ENCODE measurements around the gene MBOAT1.

The MBOAT1 gene

GRCh38 chr6:20099156-20099555, 113.1 kb downstream of the MBOAT1 start:
- DNase-seq (ENCODE audit: low read depth in 3 of 3) = no peak

GRCh38 chr6:20098267-20098876, 113.9 kb downstream of the MBOAT1 start:
- no peak for DNase-seq (ENCODE audit: low read depth in 3 of 3)

GRCh38 chr6:20096536-20096935, 115.7 kb downstream of the MBOAT1 start:
- DNase-seq (ENCODE audit: low read depth in 3 of 3) = no peak

- no peak for DNase-seq (ENCODE audit: low read depth in 3 of 3)
Measured at GRCh38 chr6:20095436-20095835, 116.8 kb downstream of the MBOAT1 start.

DNA sequence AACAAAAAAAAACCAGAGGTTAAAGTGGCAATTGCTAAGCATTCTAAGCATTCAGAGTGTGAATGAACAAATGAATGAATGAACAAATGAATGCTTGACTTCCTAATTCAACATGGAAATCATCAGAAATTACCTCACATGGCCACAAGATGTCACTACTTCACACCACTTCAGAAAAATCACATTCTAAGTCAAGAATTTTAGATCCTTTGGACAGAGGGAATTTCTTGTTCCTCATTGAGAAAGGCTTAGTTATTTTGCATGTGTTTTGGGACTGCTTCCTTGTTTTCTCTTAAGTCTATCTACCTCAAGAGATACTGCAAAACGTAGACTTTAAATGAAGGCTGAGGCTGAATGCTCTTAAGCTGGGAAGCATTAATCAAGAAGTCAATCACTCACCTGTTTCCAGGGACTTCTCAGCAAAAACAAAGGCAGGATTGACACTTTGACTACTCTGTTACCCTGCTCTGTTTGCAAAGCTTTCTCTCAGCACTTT, 120.2 kb downstream of the MBOAT1 start:
- DNase-seq (ENCODE audit: low read depth in 3 of 3) = no peak

DNA sequence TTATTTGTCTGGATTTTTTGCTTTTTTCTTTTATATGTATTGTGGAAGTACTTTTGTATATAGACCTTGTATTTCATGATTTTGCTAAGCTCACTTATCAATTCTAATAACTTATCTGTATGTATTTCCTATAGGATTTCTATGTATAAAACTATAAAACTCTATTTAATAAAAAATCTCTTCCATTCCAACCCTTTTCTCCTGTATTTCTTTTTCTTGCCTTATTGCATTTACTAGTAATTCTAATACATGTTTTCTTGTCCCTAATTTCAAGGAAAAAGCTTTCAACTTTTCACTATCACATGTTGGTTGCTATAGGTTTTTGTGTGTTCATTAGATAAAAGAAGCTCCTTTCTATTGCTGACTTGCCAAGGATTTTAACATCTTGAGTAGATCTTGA, 125.3 kb downstream of the MBOAT1 start:
- DNase-seq (ENCODE audit: low read depth in 3 of 3) = no peak

- no peak for DNase-seq (ENCODE audit: low read depth in 3 of 3)
Measured at GRCh38 chr6:20085817-20086216, 126.5 kb downstream of the MBOAT1 start.

DNA sequence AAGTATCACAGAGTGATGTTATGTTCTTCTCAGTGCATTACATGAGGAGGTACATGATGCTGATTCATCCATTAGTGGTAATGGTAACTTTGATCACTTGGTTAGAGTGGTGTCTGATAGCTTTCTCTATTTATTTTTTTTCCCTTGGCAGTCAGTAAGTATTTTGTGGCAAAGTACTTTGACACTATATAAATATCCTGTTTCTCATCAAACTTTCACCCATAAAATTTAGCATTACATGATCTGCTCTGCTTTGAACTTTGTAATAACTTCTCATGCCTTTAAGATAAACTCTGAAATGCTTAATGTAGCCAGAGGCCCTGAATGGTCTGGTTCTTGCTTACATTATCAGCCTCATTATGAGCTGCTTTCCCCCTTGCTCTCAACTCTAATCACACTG, 127.9 kb downstream of the MBOAT1 start:
- DNase-seq (ENCODE audit: low read depth in 3 of 3) = no peak

DNA sequence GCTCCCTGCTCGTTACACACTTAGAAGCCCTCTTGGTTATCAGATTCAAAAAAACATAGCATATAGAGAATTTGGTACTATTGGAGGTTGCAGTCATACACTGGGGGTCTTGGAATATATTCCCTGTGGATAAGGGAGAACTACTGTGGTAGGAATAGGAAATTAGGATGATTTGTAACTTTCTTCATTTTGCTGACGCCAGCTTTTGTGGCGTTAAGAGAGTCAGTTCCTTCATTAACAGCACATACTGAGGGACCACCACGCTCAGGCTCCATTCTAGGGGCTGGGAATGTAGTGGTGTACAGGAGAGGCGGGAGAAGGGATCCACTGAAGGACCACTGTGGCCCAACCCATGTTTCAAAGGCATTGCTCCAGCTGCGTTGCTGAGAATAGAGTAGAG, 140.3 kb downstream of the MBOAT1 start:
- DNase-seq (ENCODE audit: low read depth in 3 of 3) = no peak

DNA sequence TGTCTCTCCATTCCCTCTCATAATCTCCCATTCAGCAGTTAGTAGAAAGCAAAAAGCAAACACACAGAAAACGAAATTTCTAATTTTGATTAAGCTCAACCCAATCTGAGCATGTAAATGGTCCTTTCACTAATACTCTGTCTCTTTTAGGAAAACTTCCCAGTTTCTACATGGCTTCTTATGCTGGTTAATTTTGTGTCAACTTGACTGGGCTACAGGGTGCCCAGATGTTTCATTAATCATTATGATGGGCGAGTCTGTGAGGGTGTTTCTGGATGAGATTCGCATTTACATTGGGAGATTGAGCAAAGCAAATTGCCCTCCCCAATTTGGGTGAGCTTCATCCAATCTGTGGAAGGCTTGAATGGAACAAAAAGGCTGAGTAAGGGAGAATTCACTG, 142.2 kb downstream of the MBOAT1 start:
- no peak for DNase-seq (ENCODE audit: low read depth in 3 of 3)

DNA sequence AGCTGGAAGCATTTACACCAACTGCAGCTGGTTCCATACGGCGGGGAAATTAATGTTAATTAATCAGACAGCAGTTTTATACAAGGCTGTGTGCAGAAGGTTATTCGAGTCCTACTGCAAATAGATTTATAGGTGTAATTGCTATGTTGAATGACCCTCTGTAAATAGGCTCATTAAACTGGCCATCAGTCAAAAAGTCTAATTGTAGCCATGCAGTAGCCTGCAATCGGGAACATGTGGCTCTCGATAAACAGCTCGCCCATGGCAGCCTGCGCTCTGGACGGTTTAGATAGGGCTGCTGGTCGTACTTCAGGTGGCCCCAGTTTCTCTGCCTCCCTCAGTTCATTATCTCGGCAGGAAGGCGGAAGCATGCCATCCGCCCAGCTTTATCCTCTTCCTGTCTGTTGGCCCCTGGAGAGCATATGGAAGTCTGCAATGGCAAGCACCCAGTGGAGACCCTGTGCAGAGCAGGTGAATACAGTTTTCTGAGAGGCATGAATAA, 143.2 kb downstream of the MBOAT1 start:
- DNase-seq (ENCODE audit: low read depth in 3 of 3) = no peak

DNA sequence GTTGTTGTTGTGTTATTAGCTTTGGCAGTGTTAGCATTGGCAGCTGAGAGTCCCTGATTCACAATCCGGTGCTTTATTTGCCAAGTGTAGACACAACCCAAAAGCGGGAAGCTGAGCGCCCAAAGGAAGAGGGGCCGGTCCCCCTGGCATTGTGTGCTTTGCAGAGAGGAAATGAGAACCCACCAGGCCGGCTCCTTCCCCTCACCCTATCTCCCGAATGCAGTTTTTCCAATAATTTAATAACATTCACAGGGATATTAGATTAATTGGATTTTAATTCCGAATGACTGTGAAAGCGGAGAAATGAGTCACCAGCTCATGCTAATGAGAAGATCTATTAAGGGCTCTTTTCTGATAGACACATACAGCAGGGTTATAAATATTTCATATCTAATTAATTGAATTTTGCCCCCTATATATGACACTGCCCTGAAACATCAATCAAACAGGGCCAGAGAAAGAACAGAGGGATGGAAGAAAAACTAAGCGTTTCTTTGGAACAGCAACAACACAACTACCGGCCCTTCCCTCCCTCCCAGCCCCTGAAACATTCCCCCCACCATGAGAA, 143.8 kb downstream of the MBOAT1 start:
- DNase-seq (ENCODE audit: low read depth in 3 of 3) = no peak

- no peak for DNase-seq (ENCODE audit: low read depth in 3 of 3)
Measured at GRCh38 chr6:20061952-20062351, 150.3 kb downstream of the MBOAT1 start.

- no peak for DNase-seq (ENCODE audit: low read depth in 3 of 3)
Measured at GRCh38 chr6:20060252-20060651, 152.0 kb downstream of the MBOAT1 start.

DNA sequence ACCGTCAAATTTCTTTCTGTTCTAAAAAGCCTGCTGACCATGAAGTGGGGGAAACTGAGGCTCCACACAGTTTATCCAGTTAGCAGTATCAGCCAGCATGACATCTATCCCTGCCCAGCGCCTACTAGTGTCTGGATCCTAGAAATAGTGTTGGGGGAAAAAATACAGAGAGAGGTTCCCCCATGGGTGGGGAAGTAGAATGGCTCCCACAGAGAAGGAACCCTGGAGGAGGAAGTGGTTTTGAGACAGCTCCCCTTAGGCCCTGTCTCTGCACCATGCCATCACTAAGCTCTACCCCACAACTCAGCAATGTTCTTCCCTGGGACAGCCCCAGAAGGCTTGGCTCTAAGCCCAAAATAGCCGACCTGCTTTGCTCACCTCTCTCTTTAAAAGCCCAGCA, 153.4 kb downstream of the MBOAT1 start:
- no peak for DNase-seq (ENCODE audit: low read depth in 3 of 3)

DNA sequence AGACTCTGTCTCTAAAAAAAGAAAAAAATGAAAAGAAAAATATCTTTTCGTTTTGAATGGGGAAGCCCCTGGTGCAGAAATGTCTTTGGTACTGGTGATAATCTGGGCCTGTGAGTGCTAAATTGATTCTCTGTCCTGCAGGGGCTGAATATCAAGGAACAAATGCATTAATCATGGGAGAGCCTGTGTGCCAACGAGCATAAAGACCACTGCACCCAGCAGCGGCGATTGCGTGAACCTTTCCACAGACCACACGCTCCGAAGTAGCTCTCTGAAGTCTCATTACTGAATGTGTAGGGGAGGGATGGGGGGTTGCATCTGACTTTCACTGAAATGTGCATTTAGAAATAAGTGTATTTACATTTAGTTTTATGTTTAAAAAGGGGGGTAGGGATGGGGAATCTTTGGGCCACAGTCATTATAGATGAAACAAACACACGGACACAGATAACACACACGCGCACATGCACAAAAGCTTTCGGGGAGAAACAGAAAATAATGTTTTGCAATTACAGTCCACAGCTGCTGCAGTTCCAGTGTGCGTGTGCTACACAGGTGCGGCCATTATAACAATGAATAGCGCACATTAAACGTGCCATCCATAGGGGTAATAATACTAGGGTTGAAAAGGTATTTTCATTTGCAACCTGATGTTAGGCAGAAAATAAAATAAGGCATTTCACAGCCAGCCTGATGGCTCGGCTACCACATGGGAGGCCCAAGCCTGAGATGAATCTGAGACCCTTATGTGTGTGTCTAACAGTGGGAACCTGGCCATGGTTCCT, 154.0 kb downstream of the MBOAT1 start:
- DNase-seq (ENCODE audit: low read depth in 3 of 3) = no peak

DNA sequence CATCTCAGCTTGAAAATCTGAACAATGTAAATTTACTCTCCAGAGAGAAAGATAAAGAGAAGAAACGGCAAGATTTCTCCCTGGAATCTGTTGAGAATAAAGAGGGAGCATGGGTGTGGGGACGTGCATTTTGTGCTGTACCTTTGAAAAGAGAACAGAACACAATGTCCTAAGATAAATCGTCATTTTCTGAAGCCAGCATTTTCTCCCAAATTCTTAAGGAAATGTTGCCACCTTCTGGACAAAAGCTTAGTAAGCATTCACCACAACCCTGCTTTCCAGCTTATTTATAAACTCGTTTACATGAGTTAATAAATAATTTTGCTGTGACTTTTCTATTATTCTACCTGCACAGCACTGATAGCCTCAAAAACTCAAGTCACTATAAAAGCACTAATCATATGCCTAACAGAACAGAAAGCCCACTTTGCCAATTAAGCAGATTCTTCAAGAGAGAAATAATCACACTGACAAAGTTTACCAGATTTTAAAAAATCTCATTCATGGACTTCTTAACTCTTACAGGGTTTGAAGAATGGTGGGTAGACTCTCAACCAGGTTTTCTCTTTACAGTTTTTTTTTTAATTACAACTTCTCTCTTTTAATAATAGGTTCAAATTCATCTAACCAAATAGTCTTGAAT, 155.8 kb downstream of the MBOAT1 start:
- DNase-seq (ENCODE audit: low read depth in 3 of 3) = no peak

GRCh38 chr6:20055916-20056315, 156.4 kb downstream of the MBOAT1 start:
- DNase-seq (ENCODE audit: low read depth in 3 of 3) = no peak
